NK-92 (cell line): Measurements from ENCODE around the gene ZNF423.

Source experiments
- DNase-seq: peaks from one replicate; lab custom pipeline; 2025; ENCODE audit not compliant: unreplicated experiment; lab: John Stamatoyannopoulos, UW

The ZNF423 gene

DNA sequence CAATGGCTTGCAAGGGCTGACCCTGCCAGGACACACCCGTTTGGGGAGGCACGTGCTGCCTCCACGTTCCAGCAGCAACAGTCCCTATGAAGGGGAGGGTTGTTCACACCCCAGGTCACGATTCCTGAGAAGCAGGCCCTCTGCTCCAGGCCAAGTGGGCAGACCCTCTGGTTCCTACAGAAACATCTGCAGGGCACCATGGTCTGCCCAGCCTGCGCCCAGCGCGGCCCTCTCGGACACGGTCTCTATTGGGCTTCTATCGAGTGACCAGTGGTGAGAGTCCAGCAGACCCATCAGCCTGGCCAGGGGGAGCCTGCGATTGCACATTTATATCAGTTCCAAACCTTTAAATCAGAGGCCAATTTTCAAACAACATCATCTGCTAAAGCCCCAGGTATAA is 128.3 kb downstream of the ZNF423 start:
- no peak for DNase-seq

DNA sequence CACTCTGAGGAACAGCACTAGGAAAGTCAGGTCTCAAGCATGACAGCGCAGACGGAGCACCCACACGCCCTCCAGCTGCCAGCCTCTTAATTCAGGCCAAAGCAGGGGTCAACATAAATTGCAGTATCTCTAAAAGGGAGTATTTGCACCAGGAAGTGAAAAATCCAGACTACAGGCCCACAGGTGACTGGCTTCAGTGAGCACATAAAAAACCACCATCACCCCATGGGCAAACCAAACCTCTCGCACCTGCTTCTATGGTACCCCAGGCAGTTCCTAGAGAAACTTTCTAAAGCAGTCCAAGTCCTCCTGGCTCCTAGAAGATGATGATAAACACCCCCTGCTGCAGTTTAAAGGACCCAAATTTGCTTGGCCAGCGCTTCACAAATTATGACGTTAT is 129.8 kb downstream of the ZNF423 start:
- no peak for DNase-seq

DNA sequence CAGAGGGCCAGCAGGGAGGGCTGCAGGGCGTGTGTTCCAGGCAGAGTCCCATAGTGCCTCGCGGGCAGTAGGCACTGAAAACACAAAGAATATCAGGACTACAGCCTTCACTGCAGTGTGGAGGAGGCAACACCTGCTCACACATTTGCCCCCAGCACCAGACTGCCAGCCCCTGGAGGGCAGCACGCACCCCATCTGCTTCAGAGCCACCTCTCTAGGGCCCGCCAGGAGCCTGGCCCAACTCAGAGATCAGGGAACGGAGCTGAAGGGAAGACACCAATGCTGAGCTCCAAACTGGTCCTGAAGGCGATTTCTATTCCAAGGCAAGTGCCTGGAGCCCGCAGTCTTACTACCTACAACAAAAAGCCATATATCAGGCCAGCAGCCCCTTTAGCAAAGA is 130.3 kb downstream of the ZNF423 start:
- no peak for DNase-seq

DNA sequence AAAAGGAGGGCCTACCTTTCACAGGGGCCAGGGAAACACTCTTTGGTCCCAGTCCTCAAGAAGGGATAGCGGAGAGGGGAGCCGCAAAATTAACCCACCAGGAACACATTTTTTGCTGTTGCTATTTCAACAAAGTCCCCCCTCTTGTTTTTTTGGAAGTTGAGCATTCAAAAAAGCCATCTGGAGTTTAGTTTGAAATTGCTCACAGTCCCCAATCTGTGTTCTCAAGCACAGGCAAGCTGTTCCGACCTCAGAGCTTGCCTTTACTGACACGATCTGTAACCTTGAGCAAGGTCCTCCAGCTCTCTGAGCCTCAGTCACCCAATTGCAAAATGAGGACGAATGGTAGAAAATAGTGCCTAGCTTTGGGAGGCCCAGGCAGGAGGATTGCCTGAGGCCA is 131.1 kb downstream of the ZNF423 start:
- DNase-seq, result no peak

DNA sequence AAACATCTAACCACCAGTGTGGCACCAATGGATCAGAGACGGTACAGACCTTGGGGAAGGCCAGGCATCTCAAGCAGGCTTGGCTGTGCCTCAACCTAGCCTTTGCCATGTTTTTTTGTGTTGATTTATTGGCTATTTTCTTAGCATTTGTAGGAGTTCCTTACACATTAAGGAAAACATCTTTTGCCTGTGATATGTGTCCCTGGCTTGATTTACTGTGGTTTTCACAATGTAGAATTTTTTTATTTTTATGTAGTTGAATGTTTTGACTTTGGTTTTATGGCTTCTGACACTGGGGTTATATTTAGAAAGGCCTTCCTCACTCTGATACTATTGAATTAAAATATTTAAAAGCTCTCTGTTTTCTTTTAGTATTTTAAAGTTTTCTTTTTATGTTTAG is 132.6 kb downstream of the ZNF423 start:
- no peak for DNase-seq

DNA sequence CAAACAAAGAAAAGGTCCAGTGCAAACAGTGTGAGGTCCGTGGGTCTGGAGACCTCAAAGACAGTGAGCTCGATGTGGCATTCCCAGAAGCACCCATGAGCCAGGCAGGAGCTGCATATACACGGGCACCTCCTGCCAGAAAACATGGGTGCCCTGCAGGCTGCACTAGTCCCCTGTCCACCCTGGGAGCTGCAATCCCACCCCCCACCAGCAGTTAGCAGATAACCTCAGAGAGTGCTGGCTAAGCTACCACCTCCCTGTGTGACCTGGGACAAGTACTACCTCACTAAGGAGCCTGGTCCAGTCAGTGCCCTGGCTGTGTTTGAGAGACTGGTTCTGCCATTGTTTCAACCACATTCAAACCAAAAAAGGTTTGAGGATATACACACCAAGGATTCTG is 135.7 kb downstream of the ZNF423 start:
- no peak for DNase-seq

DNA sequence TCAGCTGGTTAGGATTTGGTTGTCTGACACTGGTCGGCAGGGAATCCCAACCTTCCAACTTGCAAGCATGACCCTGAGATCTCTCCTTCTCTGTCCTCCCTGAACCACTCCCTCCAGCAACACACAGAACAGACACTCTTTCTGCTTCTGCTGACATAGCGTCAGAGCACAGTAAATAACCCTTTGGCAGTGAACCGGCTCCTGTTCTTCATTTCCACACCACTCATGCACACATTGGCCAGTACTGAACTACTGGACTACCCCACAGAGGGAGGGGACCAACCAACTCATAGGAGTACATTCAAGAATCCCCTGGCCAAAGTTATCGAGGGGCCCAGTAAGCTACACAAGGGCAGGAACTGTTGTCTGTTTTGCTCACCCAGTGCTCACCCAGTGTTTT is 138.2 kb downstream of the ZNF423 start:
- DNase-seq, result no peak

DNA sequence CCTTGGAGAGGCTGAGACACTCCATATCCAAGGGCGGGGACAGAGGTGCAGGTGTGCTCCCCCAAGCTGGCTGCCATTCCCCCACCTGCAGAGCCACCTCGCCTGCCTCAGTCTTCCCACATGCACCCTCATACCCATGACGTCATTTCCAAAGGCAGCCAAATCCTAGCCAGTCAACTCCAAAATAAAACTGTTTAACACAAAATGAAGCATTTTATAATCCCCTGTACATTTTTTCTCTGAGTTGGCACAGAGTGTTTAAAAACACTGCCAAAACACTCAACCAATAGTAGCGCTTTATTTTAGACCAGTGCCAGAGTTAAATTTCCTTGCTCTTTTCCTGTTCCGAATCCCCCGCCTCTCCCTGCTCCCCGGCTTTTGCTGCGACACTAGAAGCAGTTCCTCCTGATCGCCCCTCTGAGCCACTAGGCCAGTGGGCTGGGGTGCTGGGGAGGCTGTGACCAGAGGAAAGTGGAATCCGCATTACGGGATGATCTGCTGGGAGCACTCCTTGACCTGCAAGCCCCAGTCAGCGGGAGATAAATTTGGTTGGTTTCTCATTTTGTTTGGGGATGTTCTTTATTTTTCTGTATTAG is 139.5 kb downstream of the ZNF423 start:
- DNase-seq, result no peak

DNA sequence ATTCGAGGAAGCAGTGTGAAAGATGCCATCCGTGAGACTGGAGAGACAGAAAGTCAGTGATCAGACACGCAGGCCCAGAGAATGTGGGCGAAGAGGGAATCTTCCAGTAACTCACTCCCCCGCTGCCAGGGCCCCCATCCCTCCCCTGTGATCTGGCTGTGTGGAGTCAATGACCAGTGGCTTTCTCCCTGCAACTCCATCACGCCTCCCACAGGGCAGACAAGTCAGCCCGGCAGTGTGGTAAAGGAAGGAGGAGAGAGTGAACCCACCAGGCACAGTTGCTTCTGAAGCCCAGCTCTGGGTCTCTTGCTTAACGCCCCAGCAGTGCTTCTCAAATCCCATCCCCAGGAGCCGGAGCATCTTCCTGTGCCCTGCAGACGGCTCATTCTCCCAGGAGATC is 142.1 kb downstream of the ZNF423 start:
- no peak for DNase-seq

DNA sequence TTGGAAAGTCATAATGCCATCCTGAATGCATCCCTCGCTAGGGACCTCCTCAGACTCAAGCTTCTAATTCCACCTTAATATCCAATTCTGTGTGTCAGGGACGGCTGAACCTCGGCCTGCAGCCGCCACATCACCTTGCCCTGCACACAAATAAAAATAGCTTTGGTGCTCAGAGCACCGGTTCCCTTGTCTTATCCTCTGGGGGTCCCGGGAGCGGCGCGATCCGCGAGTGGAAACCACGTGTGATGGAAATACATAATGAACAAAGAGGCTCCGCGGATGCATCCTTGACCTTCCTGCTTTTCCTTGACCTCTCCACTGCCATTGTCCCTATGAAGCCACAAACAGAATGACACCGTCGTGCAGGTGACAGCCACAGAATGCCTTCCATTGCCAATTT is 143.4 kb downstream of the ZNF423 start:
- DNase-seq, result no peak

DNA sequence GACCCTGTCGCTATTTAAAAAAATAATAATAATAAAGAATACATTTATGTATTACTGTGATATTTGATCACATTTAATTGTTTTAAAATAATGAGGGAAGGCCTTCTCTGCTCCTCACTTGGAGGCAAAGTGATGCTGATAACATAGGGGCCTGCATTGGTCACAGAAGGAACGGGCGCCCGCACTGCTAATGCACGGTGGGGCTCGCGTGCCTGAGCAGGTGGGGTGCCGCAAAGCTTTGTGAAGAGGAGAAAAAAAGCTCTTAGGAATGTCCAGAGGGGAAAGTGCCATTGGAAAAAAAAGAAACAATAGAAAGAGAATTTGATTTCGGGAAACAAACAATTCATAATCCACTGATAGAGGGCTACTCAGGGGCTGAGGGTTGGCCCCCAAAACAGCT is 143.8 kb downstream of the ZNF423 start:
- no peak for DNase-seq

DNA sequence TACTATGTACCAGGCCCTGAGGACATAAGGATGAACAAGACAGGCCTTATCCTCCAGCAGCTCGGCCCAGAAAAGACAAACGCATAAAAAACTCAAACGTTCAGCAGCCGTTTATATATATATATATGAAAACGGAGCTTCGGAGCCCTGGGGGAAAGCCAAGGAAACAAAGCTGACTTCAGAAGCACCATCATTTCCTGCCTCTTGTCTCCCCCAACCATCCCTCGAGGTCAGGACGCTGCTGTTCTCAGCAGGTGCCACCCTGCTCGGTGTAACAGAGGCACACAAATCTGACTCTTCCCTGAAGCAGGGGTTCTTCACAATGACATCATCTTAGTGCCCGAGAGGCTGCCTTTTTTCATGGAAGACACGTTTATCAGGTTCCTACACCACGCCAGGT is 146.9 kb downstream of the ZNF423 start:
- DNase-seq, result no peak

DNA sequence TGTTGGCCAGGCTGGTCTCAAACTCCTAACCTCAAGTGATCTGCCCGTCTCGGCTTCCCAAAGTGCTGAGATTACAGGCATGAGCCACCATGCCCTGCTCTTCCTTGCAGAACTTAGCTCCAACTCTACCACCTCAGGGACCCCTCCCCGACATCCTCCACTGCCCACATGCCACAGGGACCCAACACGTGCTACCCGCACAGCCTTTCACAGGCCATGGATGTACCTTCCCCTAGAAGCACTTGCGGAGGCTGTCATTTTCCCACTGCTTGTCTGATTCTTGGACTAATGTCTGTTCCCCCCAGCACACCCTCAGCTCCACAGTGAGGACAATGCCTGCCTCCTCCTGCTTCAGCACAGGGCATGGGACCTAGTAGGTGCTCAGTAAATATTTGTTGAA is 147.4 kb downstream of the ZNF423 start:
- DNase-seq, result no peak

DNA sequence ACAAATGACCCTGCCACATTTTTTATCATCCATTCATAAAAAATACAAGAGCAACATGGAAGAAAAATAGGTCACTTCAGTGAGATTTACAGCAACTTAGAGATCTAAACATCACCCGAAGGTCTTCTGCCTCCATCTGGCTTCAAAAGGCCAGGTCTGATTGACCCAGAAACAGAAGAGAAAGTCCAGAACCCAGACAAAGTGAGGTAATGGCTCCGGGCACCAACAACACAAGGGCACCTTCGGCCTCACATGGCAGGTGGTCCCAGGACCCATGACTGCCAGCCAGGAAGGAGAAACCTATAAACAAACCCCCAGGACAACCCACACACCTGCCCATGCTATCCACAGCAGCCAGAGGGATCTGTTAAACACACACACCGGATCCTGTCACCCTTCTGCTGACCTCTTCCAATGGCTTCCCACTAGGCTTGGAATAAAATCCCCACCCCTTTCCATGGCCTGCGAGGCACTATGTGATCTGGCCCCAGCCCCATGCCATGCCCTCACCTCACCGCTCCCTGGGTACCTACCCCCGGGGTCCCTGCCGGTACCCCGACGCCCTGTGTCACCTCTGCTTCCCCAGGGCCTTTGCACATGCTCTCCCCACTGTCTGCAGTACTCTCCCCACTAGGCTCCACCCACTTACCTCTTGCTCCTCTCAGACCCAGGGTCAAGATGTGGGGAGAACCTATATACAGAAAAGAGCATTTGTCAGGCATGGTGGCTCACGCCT is 149.1 kb downstream of the ZNF423 start:
- DNase-seq, result no peak

DNA sequence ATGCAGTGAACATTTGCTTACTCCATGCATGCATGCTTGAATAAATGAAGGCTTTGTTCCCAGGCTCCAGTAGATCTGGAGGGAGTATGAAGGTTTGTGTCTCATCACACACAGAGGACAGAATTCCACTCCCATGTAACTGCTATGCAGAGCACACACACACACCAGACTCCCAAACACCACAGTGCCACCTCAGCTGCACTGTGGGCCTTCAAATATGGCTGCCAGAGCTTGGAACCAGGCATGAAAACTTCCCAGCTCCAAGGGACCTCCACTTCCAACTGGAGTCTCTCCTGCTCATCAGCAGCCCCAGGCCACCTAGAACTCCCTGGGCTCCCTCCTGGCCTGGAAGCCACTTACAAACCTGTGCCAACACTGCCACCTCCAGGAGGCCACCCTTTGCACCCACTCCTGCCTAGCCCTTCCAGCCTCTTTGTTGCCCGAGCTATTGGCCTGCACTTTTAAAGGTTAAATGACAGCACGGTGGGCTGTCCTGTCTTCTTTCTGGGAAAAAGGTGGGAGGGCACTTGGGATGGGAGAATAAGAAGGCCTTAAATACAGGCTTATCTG is 151.2 kb downstream of the ZNF423 start:
- DNase-seq, result no peak

DNA sequence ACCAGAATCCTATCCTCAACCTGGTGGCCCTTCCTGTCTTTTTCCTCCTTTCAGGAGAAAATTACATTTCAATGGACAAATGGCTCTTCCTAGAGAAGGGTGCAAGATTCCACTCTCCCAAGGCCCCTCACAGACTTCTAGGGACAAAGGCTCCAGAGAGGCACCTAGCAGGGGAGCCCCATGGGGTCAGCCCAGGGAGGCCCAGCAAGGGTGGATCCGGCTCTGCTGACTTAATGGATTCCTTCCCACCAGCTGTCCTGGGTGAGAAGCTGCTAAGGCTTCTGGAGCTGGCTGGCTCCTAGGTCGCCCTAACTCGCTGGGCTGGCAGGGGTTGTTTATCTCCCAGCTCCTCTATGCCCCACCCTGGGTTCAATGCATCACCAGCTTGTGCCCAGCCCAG is 152.4 kb downstream of the ZNF423 start:
- DNase-seq, result no peak

DNA sequence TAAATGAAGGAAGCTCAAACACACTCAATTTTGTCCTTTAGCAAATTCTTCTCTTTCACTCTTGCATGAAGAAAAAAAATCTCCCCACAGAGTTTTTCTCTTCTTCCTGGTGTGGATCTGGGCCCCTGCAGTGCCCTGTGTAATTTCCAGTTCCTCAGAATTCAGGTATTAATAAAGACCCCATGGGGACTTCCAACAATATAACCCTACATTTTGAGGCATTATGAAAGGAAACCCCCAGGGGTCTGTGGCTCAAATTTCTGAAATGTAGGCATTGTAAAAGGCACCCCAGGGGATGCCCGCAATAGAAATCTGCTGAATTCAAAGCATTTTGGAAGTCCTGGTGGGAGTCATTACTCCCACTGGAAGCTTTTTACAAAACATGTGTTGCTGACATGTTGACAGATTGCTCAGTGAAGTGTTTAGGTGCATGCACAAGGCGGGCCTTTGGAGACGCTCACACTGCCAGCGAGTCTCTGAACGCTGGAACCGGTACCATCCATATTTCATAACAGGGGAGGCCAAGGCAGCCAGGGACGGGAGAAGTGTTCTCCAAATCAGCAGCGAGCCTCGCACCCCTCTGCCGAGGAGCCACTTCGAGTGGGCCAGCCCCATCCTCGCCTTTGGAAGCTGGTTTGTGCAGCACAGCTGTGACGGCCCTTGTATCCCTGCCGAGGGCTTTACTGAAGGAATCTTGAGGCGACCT is 154.0 kb downstream of the ZNF423 start:
- no peak for DNase-seq

DNA sequence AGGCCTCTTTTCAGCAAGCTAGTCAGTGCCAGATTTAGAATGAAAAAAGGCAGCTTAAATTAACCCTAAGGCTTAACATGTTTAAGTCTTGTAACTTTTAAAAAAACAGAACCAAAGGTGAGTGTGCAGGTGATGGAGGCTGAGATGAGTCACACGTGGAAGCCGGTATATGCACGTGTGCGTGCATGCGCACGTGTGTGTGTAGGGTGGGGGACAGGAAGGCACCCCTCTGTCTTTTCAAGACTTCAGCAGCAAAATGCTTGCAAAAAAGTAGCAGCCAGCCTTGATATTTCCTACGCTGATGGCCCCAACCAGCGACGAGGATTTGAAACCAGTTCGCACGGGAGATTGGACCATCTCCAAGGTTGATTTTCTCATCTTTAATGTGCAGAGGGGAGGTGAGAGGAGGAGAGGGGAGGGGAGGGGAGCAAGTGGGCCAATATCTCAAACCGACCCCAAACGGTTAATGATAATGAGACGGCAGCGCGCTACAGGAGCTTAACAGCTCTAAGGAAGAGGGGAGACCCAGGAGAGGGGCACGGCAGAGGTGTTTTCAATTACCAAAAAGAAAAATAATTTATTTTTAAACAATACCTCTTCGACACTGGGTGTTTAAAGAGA is 154.7 kb downstream of the ZNF423 start:
- DNase-seq, result no peak

DNA sequence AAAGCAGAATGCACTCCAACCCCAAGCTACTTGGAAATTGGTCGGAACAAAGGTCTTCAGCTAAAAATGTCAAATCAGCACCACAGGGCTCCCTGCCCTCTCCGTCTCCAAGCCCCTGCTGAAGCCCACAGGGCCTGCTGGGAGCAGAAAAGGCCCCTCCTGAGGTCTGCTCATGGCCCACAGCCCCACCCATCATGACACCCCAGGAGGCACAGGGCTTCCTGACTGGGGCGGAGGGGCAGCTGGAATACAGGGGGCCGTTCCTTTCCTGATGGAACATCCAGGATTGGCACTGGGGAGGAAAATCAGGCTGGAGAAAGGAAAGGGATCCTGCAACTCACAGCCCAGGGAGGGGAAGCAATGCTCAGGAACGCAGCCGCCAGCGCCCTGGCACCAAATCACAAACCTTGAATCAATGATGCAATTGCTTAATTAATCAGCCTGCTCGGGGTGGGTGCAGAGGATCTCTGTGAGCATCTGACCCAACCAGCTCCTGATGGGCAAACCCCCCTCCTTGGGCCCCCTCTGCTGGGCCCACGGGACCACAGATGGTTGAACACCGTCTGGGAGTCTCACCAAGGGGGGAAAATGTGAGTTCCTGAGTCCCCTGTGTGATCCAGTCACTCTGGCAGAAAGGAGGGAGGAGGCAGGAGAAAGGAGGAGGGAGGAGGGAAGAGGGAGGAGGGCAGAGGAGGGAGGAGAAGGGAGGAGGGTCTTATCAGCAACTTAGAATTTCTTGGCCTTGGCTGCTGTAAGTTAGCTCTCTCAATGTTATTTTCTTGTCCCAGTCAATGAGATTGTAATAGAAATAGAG is 155.5 kb downstream of the ZNF423 start:
- DNase-seq, result no peak

DNA sequence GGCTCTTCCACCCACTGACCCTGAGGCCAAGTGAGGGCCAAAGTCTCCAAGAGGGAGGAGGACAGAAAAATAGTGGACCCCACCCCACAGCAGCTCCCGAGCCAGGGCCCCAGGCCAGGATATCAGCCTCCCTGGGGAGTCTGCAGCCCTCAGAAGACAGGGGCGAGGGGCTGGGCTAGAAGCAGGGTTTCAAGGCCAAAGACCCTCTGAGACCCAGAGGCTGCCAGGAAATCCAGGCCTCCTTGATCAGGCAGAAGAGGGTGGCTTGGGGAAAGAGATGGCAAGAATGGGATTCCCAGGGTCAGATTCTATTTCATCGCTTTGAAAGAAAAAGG is 156.1 kb downstream of the ZNF423 start:
- no peak for DNase-seq
